ENCODE data around the gene VDR.

The VDR gene

DNA sequence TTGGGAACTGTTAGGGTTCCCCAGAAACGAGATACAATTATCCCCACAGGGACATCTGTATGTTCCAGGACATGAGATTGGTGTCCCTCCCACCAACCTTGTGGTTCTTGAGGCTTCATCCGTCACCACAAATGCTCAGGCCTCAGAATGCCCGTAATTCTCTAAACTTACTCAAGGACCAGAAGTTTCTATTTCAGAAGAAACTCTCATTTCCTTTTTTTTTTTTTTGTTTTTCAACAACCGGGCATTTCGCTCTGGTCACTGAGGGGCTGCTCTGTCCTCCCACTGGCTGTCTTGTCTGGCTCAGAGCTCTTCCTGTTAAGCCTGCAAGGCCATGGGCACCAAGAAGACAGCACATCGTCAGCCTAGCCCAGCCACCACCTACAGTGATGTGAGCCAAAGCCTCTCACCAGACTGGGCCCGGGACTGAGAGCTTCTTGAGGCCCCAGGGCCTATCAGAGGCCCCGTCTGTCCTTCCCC, 36.2 kb downstream of the VDR start:
- DNase-seq (ENCODE audit: low read depth) = no peak

GRCh38 chr12:47868041-47868440, 36.8 kb downstream of the VDR start:
- DNase-seq (ENCODE audit: low read depth) = no peak

GRCh38 chr12:47867495-47867941, 37.3 kb downstream of the VDR start:
- DNase-seq (ENCODE audit: low read depth) = no peak

GRCh38 chr12:47864646-47865235, 40.1 kb downstream of the VDR start:
- DNase-seq (ENCODE audit: low read depth) = no peak

DNA sequence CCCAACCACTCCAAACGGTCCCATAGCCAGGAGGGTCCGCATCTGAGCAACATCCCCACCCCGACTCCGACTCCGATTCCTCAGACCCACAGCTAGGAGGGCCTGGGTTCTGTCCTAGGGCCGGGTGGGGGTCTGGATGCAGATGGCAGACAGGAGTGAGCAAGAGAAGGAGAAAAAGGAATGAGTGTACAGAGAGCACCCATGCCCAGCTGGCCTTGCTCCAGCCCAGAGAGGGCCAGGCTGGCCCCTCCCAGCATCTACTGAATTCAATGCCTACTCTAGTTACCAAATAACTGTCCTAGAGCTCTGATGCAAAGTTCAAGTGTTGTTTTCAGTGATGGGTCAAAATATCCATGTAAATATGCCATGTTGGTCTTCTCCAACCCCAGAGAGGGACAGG, 40.8 kb downstream of the VDR start:
- DNase-seq (ENCODE audit: low read depth) = no peak

- DNase-seq (ENCODE audit: low read depth) = no peak
Observed at GRCh38 chr12:47863467-47863866, 41.3 kb downstream of the VDR start.

- no peak for DNase-seq (ENCODE audit: low read depth)
Observed at GRCh38 chr12:47862881-47863280, 41.9 kb downstream of the VDR start.

DNA sequence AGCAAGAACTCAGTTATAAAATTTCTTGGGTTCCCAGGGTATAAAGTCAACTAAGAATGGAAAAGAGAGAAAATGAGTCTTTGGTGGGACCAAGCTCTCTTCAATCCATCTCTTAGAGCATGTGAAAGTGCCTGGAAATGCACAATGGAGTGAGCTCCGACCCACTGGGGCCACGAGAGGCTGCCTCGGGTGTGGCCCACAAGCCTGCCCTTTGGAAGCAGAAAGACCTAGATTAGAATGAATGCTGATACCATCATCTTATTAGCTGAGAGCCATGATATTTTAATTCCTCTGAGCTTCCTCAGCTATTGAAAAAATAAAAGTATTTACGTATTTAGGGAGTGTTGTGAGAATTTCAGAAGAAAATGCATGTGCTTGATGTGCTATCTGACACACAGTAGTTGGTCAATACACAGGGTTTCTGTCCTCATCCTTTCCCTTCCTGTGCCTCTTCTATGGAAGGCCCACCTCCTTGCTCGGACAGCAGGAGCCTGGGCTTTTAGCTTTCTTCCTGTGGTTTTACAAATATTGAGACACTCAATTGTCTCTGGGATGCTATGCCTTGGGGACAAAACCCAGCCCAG, 42.5 kb downstream of the VDR start:
- no peak for DNase-seq (ENCODE audit: low read depth)

GRCh38 chr12:47860873-47861272, 43.9 kb downstream of the VDR start:
- no peak for DNase-seq (ENCODE audit: low read depth)

DNA sequence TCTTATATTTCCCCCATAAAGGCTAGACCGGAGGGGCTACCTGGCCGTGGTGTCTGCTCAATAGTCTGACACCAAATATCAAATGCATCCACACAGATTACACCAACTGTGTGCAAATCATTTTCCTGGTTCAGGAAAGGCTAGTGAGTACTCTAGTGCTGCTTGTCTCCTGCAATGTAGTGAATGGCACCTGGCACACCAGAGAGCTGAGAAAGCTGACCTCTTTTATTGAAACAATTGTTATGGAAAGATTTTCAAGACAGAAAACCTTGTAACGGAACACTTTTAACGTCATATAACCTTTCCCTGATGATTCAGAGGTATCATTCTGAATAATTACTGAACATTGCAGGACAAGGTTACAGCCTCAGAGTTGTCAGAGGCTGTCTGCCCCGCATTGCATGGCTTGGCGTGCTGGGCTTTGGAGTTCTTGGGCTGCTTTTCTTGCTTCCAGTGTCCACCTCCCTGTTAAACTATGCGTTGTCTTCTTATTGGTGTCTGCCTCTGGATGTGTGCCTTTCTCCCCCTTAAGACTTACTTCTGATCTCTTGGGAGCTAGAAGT, 44.4 kb downstream of the VDR start:
- DNase-seq (ENCODE audit: low read depth) = no peak

DNA sequence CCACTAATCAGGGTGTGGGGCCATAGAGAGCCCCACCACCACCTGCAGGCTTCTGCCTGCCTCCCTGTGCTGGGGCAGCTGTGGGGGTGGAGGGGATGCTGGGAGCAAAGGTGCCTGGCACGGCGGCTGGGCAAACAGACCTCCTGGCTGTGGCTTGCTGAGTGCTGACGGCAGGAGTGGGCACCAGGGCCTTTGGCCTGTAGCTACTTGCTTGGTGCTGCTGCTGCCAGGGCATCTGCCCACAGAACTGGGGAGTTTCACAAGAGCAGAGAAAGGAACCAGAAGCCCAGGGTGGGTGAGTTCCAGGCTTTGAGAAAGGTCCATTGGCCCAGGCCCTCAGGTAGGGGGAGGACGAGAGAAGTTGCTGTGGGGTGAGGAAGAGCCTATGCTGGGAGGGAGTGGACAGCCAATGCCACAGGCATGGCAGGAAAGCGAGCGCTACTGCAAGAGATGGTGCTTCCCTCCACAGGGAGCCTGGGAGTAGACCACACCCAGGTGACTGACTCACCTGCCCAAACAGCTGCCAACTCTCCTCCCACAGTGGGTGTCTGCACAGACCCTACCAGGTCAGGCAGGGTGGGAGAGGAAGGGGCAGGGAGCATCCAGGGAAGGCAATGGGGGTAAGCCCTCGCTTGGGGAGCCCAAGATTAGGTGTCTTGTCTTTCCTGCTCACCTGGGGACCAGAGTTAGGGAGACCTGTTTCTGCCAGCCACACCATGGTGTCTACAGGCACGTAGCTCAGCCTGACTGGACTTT, 46.1 kb downstream of the VDR start:
- no peak for DNase-seq (ENCODE audit: low read depth)

GRCh38 chr12:47856721-47857575, 47.8 kb downstream of the VDR start:
- DNase-seq (ENCODE audit: low read depth) = no peak

- no peak for DNase-seq (ENCODE audit: low read depth)
Observed at GRCh38 chr12:47856094-47856493, 48.7 kb downstream of the VDR start.

GRCh38 chr12:47855502-47855901, 49.3 kb downstream of the VDR start:
- DNase-seq (ENCODE audit: low read depth) = no peak

- no peak for DNase-seq (ENCODE audit: low read depth)
Observed at GRCh38 chr12:47854531-47854930, 50.3 kb downstream of the VDR start.

- no peak for DNase-seq (ENCODE audit: low read depth)
Observed at GRCh38 chr12:47852096-47852571, 52.7 kb downstream of the VDR start.

GRCh38 chr12:47851303-47851952, 53.4 kb downstream of the VDR start:
- DNase-seq (ENCODE audit: low read depth) = no peak

- no peak for DNase-seq (ENCODE audit: low read depth)
Observed at GRCh38 chr12:47850153-47851084, 54.4 kb downstream of the VDR start.

DNA sequence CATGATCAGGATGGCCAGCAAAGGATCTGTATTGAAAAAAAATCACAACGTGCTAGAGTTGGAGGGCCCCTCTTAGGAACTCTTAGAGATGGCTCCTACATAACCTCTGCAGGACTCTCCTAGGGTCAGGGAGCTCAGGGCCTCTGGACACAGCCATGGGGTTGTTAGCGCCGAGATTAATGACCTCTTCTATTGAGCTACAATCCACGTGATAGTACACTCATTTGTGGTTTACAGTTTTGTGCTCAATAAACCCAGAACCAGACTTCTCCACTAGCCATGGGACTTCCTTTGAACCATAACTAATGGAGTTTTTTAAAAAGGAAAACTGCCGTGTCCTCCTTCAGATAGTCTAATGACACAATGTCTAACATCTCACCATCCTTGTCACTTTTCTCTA, 55.5 kb downstream of the VDR start:
- DNase-seq (ENCODE audit: low read depth) = no peak

GRCh38 chr12:47848853-47849252, 55.9 kb downstream of the VDR start:
- DNase-seq (ENCODE audit: low read depth) = no peak

Measured in stimulated activated CD8-positive, alpha-beta memory T cell treated with anti-CD3 and anti-CD28 coated beads, Interleukin-7, amount 100 ng/mL, for 24 hours (primary cell).